GM19193 (cell line): ENCODE measurements around the gene ZNFX1.

ENCODE experiments used
- POLR2A ChIP-seq: IDR thresholded peaks from 4 replicates; pipeline ENCODE4 v1.6.1; 2011; ENCODE audit not compliant: insufficient read depth, insufficient read length; ENCODE audit errors: extremely low read depth

ZNFX1 gene

DNA sequence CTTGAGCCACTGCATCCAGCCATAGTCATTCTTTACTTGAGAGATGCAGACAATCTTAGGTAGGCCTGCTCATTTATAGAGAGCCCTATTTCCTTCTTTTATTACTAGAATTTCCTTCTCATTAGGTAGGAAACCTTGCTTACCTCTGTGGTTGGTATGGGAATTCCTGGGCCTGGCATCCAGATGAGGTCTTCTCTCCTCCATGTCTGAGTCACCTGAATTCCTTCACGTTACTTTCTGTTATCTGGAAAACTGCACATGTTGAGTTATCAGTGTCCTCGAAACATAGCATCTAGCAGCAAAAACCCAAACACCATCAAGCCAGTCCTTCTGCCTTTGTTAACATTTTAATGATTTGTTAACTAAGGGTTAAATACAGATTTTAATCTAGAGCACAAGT, 2.2 kb downstream of the ZNFX1 start:
- TF ChIP-seq POLR2A, result no peak

DNA sequence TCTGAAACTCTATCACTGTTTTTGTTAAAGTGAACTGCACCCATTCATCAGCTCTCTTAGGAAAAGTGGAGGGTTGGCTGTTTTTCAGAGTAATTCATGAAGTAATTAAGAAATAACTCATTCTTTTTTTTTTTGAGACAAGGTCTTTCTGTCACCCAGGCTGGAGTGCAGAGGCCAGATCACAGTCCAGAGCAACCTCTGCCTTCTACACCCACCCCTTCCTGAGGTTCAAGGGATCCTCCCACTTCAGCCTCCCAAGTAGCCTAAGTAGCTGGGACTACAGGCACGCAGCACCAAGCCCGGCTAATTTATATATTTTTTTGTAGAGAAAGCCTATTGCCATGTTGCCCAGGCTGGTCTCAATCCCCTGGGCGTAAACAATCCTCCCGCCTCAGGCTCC, 2.6 kb downstream of the ZNFX1 start:
- TF ChIP-seq POLR2A, result no peak

DNA sequence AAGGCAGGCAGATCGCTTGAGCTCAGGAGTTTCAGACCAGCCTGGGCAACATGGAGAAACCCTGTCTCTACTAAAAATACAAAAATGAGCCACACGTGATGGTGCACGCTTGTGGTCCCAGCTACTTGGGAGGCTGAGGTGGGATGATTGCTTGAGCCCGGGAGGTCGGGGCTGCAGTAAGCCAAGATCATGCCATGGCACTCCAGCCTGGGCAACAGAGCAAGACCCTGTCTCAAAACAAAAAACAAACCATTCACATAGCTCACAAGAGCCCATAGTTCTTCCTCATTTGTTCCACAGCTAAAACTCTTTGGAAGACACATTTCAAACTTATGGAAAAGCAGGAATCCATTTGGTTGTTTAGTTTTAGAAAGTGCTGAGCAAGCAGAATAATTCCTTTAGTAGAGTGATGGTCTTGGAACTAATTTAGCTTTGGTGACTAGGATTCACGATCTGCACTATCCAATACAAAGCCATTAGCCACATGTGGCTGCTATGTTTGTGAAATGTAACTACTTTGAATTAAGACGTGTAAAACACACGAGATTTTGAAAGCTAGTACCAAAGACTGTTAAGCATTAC, 4.1 kb downstream of the ZNFX1 start:
- TF ChIP-seq POLR2A, result no peak

GRCh38 chr20:49272654-49273053, 5.2 kb downstream of the ZNFX1 start:
- no peak for TF ChIP-seq POLR2A

GRCh38 chr20:49270736-49271135, 7.1 kb downstream of the ZNFX1 start:
- no peak for TF ChIP-seq POLR2A

DNA sequence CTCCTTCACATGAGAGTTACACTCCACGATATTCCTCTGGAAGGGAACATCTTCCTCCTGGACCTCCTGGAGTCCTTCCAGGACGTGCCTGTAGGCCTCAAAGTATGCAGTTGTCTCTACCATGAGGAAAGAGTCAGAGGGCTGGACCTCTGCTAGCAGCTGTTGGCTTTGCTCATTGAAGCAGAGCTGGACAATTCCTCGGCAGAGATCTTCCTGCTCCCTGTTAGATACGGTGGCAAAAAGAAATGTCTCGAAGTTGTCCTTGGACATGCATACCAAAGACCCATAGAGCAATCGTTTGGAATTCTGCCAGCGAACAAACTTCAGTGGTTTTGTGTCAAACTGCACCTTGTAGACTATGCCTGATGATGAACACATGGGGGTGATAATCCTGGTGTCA, 7.7 kb downstream of the ZNFX1 start:
- TF ChIP-seq POLR2A, result no peak

GRCh38 chr20:49268600-49269365, 9.1 kb downstream of the ZNFX1 start:
- no peak for TF ChIP-seq POLR2A

DNA sequence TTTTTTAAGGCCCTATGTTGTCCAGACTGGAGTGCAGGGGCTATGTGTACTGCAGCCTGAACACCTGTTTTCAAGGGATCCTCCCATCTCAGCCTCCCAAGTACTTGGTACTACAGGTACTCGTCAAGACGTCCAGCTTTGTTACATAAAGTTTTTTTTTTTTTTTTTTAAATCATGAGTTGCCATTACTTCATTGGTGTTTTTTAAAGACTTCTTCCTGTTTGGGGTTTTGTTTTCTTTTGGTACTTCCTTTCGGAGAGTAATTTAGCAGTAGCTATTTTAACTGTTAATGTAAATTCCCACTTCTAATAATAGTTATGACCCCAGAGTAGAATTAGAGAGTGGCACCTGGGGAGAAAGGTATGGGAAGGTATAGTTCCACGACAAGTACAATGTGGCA, 10.5 kb downstream of the ZNFX1 start:
- no peak for TF ChIP-seq POLR2A

- no peak for TF ChIP-seq POLR2A
Observed at GRCh38 chr20:49262444-49262843, 15.4 kb downstream of the ZNFX1 start.

- TF ChIP-seq POLR2A, result no peak
Observed at GRCh38 chr20:49261173-49261572, 16.7 kb downstream of the ZNFX1 start.

DNA sequence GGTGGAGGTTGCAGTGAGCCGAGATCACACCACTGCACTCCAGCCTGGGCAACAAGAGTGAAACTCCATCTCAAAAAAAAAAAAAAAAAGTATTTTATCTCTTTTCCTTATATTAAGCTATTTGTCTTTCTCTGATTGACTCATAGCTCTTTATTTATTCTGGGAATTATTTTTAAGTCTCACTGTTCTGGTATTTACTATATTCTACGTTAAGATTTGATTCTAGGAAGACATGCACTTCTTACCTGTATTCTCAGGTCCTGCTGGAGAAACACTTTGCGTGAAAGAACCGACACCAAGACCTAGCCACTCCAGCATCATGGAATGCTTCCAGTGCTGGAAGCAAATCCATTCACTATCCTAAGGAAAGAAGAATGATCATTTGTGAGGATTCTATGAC, 17.6 kb downstream of the ZNFX1 start:
- no peak for TF ChIP-seq POLR2A

GRCh38 chr20:49259799-49260198, 18.1 kb downstream of the ZNFX1 start:
- TF ChIP-seq POLR2A, result no peak

DNA sequence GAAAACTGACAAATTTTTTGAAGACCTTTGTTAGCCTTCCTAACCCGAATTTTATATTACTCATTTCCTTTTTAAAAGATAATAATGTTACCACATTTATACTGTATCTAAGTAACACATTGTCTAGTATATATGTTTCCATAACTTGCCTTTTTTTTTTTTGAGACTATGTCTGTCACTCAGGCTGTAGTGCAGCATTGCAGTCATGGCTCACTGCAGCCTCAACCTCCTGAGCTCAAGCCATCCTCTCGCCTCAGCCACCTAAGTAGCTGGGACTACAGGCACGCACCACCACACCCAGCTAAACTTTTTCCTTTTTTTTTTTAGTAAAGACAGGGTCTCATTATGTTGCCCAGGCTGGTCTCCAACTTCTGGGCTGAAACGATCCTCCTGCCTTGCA, 18.6 kb downstream of the ZNFX1 start:
- no peak for TF ChIP-seq POLR2A

GRCh38 chr20:49256261-49256660, 21.6 kb downstream of the ZNFX1 start:
- no peak for TF ChIP-seq POLR2A

GRCh38 chr20:49252556-49253350, 25.1 kb downstream of the ZNFX1 start:
- no peak for TF ChIP-seq POLR2A
